Smooth muscle cell (in vitro differentiated cells): ENCODE measurements around the gene LMF1. TPM values are rescaled to one million over a fixed set of nuclear protein-coding genes. Genes with fewer than 3 reads are reported as not detected.

Source experiments
- DNase-seq: peaks from one replicate; lab custom pipeline; 2025; ENCODE audit not compliant: unreplicated experiment; lab: John Stamatoyannopoulos, UW
- H2AFZ ChIP-seq: fragments of 200-600 bp; sonication (generic); 2 replicates; pipeline ENCODE4 v1.6.0; 2016; ENCODE audit warnings: antibody characterized with exemption, low read depth, mild to moderate bottlenecking
- H3F3A ChIP-seq: fragments of 200-600 bp; sonication (generic); 2 replicates; pipeline ENCODE4 v1.6.0; 2017; ENCODE audit warnings: antibody characterized with exemption, low read depth
- H3K27ac ChIP-seq: fragments of 200-600 bp; sonication (generic); 2 replicates; pipeline ENCODE4 v1.5.1; 2016; ENCODE audit warnings: low read depth, mild to moderate bottlenecking
- H3K27me3 ChIP-seq: fragments of 200-600 bp; sonication (generic); 2 replicates; pipeline ENCODE4 v1.6.1; 2016; ENCODE audit warnings: low read depth, mild to moderate bottlenecking
- H3K36me3 ChIP-seq: fragments of 200-600 bp; sonication (generic); 2 replicates; pipeline ENCODE4 v1.5.1; 2016; ENCODE audit warnings: low read depth
- H3K4me1 ChIP-seq: fragments of 200-600 bp; sonication (generic); 2 replicates; pipeline ENCODE4 v1.5.1; 2016; ENCODE audit warnings: low read depth
- H3K4me2 ChIP-seq: fragments of 200-600 bp; sonication (generic); 2 replicates; pipeline ENCODE4 v1.6.0; 2016; ENCODE audit warnings: mild to moderate bottlenecking
- H3K4me3 ChIP-seq: fragments of 200-600 bp; sonication (generic); 2 replicates; pipeline ENCODE4 v1.5.1; 2016; ENCODE audit warnings: mild to moderate bottlenecking
- H3K79me2 ChIP-seq: fragments of 200-600 bp; sonication (generic); 2 replicates; pipeline ENCODE4 v1.6.0; 2016; ENCODE audit warnings: low read depth, mild to moderate bottlenecking
- H3K9ac ChIP-seq: fragments of 200-600 bp; sonication (generic); 2 replicates; pipeline ENCODE4 v1.6.0; 2016; ENCODE audit warnings: low read depth
- H3K9me3 ChIP-seq: fragments of 200-600 bp; sonication (generic); replicated peaks from 2 replicates; pipeline ENCODE4 v1.5.1; 2016; ENCODE audit warnings: low read depth
- H4K20me1 ChIP-seq: fragments of 200-600 bp; sonication (generic); 2 replicates; pipeline ENCODE4 v1.6.0; 2016; ENCODE audit warnings: low read depth
- CTCF ChIP-seq: fragments of 200-600 bp; sonication (generic); IDR thresholded peaks from 2 replicates; pipeline ENCODE4 v1.5.1; 2017; ENCODE audit warnings: borderline replicate concordance, mild to moderate bottlenecking, antibody characterized with exemption; ENCODE audit not compliant: insufficient read depth, poor library complexity, severe bottlenecking
- WGBS: methylation state at CpG from one replicate; pipeline ENCODE4 v1.1.7; 2016; ENCODE audit warnings: low lambda C conversion rate; 5-methylcytosine and 5-hydroxymethylcytosine counted together
- polyA plus RNA-seq: library from polyadenylated mRNA; unstranded; fragments of >200 nt; fragmentation: Nextera tagmentation; extraction: Ambion mirVana; gene quantifications from 2 replicates; pipeline ENCODE4 v1.2.1, GENCODE V29; 2016
- total RNA-seq: library from RNA; depleted of rRNA; stranded (reverse); fragments of >200 nt; gene quantifications from 2 replicates; pipeline ENCODE4 v1.2.3, GENCODE V29; 2014

LMF1 gene
- total and polyA plus RNA-seq, 2 experiments from 2014 or later, result 25.3 to 29.8 TPM

- no peak for DNase-seq
- TF ChIP-seq CTCF, result no peak
- WGBS, result 88% methylated on average over 9 of the region's 9 CpGs
- H4K20me1 ChIP-seq, result no peaks in the 10 kb centered on the region
- no peaks in the 10 kb centered on the region for H3K4me1 ChIP-seq
- H3K79me2 ChIP-seq, result no peaks in the 10 kb centered on the region
- H3K4me3 ChIP-seq, result no peak overlapping the region
- no peaks in the 10 kb centered on the region for H3F3A ChIP-seq
- H3K36me3 ChIP-seq, result no peaks in the 10 kb centered on the region
- no peak overlapping the region for H3K9ac ChIP-seq
- H3K9me3 ChIP-seq, result peaks cover 15% of the 10 kb centered on the region
- no peak overlapping the region for H2AFZ ChIP-seq
- H3K4me2 ChIP-seq, result no peak overlapping the region
- H3K27me3 ChIP-seq, result no peaks in the 10 kb centered on the region
- H3K27ac ChIP-seq, result no peak overlapping the region
These were observed 32.0 kb downstream of the LMF1 start for GRCh38 chr16:938752-939151.

GRCh38 chr16:938136-938535 is 32.6 kb downstream of the LMF1 start:
- no peaks in the 10 kb centered on the region for H3K79me2 ChIP-seq
- H2AFZ ChIP-seq, result no peak overlapping the region
- H3K4me1 ChIP-seq, result no peaks in the 10 kb centered on the region
- H3K9me3 ChIP-seq, result peaks cover 15% of the 10 kb centered on the region
- no peak for DNase-seq
- no peak overlapping the region for H3K4me2 ChIP-seq
- no peak for TF ChIP-seq CTCF
- H3K36me3 ChIP-seq, result no peaks in the 10 kb centered on the region
- 85% methylated on average over 8 of the region's 18 CpGs for WGBS
- H4K20me1 ChIP-seq, result no peaks in the 10 kb centered on the region
- H3F3A ChIP-seq, result no peaks in the 10 kb centered on the region
- no peak overlapping the region for H3K27ac ChIP-seq
- H3K4me3 ChIP-seq, result no peak overlapping the region
- H3K27me3 ChIP-seq, result no peaks in the 10 kb centered on the region
- H3K9ac ChIP-seq, result no peak overlapping the region

GRCh38 chr16:937723-938122 is 33.1 kb downstream of the LMF1 start:
- DNase-seq, result no peak
- Histone ChIP-seq H3K79me2 (no peaks in the 10 kb centered on the region), H3K4me2 (no peak overlapping the region), H2AFZ (no peak overlapping the region), H4K20me1 (no peaks in the 10 kb centered on the region), H3K27me3 (no peaks in the 10 kb centered on the region), H3K36me3 (no peaks in the 10 kb centered on the region), H3F3A (no peaks in the 10 kb centered on the region), H3K4me3 (no peak overlapping the region), H3K9me3 (peaks cover 13% of the 10 kb centered on the region), H3K27ac (no peak overlapping the region), H3K9ac (no peak overlapping the region), H3K4me1 (no peaks in the 10 kb centered on the region)
- WGBS, result 89% methylated on average over 6 of the region's 6 CpGs
- no peak for TF ChIP-seq CTCF

- Histone ChIP-seq H3K4me3 (no peak overlapping the region), H3F3A (no peaks in the 10 kb centered on the region)
These were observed 33.5 kb downstream of the LMF1 start for GRCh38 chr16:937311-937710.

More at GRCh38 chr16:937311-937710, 33.5 kb downstream of the LMF1 start:
- no peaks in the 10 kb centered on the region for H4K20me1 ChIP-seq
- H3K9ac ChIP-seq, result no peak overlapping the region
- no peak overlapping the region for H3K4me2 ChIP-seq
- H3K9me3 ChIP-seq, result peaks cover 9% of the 10 kb centered on the region
- TF ChIP-seq CTCF, result no peak
- H3K79me2 ChIP-seq, result no peaks in the 10 kb centered on the region
- no peak overlapping the region for H3K27ac ChIP-seq
- no peak for DNase-seq
- WGBS, result 87% methylated on average over 8 of the region's 8 CpGs
- H3K36me3 ChIP-seq, result no peaks in the 10 kb centered on the region
- H2AFZ ChIP-seq, result no peak overlapping the region
- H3K27me3 ChIP-seq, result no peaks in the 10 kb centered on the region
- no peaks in the 10 kb centered on the region for H3K4me1 ChIP-seq
